ENCODE results near the gene SMTNL2. TPM values are rescaled to one million over a fixed set of nuclear protein-coding genes. Genes with fewer than 3 reads are reported as not detected.
"Not testable (repeated sequence)": the region's sequence is repeated elsewhere in the genome, so short reads cannot be mapped to it uniquely, and the experiment has no call there.

The SMTNL2 gene
- total RNA-seq, 1 experiment from 2014 or later: 0.32 TPM

- in situ Hi-C loops (cut with HindIII; ENCODE audit: low pct_unique_long_range_greater_than_20kb, low sequenced_read_pairs): no loop called here
- no peak for DNase-seq (ENCODE audit: low read depth, low spot score)
Observed at GRCh38 chr17:4590981-4591453, 6.7 kb downstream of the SMTNL2 start.

GRCh38 chr17:4591529-4591928 lies 7.2 kb downstream of the SMTNL2 start:
- in situ Hi-C loops (cut with HindIII; ENCODE audit: low pct_unique_long_range_greater_than_20kb, low sequenced_read_pairs): no loop called here

GRCh38 chr17:4592240-4593005 lies 8.1 kb downstream of the SMTNL2 start:
- no peak for DNase-seq (ENCODE audit: low read depth, low spot score)
- in situ Hi-C loops (cut with HindIII; ENCODE audit: low pct_unique_long_range_greater_than_20kb, low sequenced_read_pairs): no loop called here

More at GRCh38 chr17:4591529-4591928, 7.2 kb downstream of the SMTNL2 start:
- DNase-seq (ENCODE audit: low read depth, low spot score): peak; percentile 22

GRCh38 chr17:4593021-4593421 lies 8.7 kb downstream of the SMTNL2 start:
- in situ Hi-C loops (cut with HindIII; ENCODE audit: low pct_unique_long_range_greater_than_20kb, low sequenced_read_pairs): no loop called here
- DNase-seq (ENCODE audit: low read depth, low spot score): no peak

GRCh38 chr17:4594406-4594805 lies 10.1 kb downstream of the SMTNL2 start:
- DNase-seq (ENCODE audit: low read depth, low spot score): no peak

GRCh38 chr17:4594931-4595684 lies 10.8 kb downstream of the SMTNL2 start:
- DNase-seq (ENCODE audit: low read depth, low spot score): no peak
- in situ Hi-C loops (cut with HindIII; ENCODE audit: low pct_unique_long_range_greater_than_20kb, low sequenced_read_pairs): no loop called here

More at GRCh38 chr17:4594406-4594805, 10.1 kb downstream of the SMTNL2 start:
- in situ Hi-C loops (cut with HindIII; ENCODE audit: low pct_unique_long_range_greater_than_20kb, low sequenced_read_pairs): no loop called here

GRCh38 chr17:4595685-4596342 lies 11.5 kb downstream of the SMTNL2 start:
- in situ Hi-C loops (cut with HindIII; ENCODE audit: low pct_unique_long_range_greater_than_20kb, low sequenced_read_pairs): not testable (repeated sequence)

GRCh38 chr17:4596636-4597380 lies 12.5 kb downstream of the SMTNL2 start:
- DNase-seq (ENCODE audit: low read depth, low spot score): no peak
- in situ Hi-C loops (cut with HindIII; ENCODE audit: low pct_unique_long_range_greater_than_20kb, low sequenced_read_pairs): no loop called here

More at GRCh38 chr17:4595685-4596342, 11.5 kb downstream of the SMTNL2 start:
- DNase-seq (ENCODE audit: low read depth, low spot score): not testable (repeated sequence)

GRCh38 chr17:4597975-4598374 lies 13.6 kb downstream of the SMTNL2 start:
- DNase-seq (ENCODE audit: low read depth, low spot score): no peak
- in situ Hi-C loops (cut with HindIII; ENCODE audit: low pct_unique_long_range_greater_than_20kb, low sequenced_read_pairs): no loop called here

- in situ Hi-C loops (cut with HindIII; ENCODE audit: low pct_unique_long_range_greater_than_20kb, low sequenced_read_pairs): no loop called here
- DNase-seq (ENCODE audit: low read depth, low spot score): no peak
Observed at GRCh38 chr17:4598776-4599504, 14.6 kb downstream of the SMTNL2 start.

GRCh38 chr17:4599505-4600281 lies 15.4 kb downstream of the SMTNL2 start:
- in situ Hi-C loops (cut with HindIII; ENCODE audit: low pct_unique_long_range_greater_than_20kb, low sequenced_read_pairs): no loop called here
- DNase-seq (ENCODE audit: low read depth, low spot score): no peak

- in situ Hi-C loops (cut with HindIII; ENCODE audit: low pct_unique_long_range_greater_than_20kb, low sequenced_read_pairs): no loop called here
- DNase-seq (ENCODE audit: low read depth, low spot score): no peak
Observed at GRCh38 chr17:4600563-4600962, 16.2 kb downstream of the SMTNL2 start.

GRCh38 chr17:4601326-4601725 lies 17.0 kb downstream of the SMTNL2 start:
- DNase-seq (ENCODE audit: low read depth, low spot score): no peak
- in situ Hi-C loops (cut with HindIII; ENCODE audit: low pct_unique_long_range_greater_than_20kb, low sequenced_read_pairs): no loop called here

- no peak for DNase-seq (ENCODE audit: low read depth, low spot score)
- in situ Hi-C loops (cut with HindIII; ENCODE audit: low pct_unique_long_range_greater_than_20kb, low sequenced_read_pairs): no loop called here
Observed at GRCh38 chr17:4602041-4602440, 17.7 kb downstream of the SMTNL2 start.

- DNase-seq (ENCODE audit: low read depth, low spot score): peak; percentile 57
- in situ Hi-C loops (cut with HindIII; ENCODE audit: low pct_unique_long_range_greater_than_20kb, low sequenced_read_pairs): no loop called here
Observed at GRCh38 chr17:4604111-4604644, 19.8 kb downstream of the SMTNL2 start.

GRCh38 chr17:4604736-4605135 lies 20.4 kb downstream of the SMTNL2 start:
- in situ Hi-C loops (cut with HindIII; ENCODE audit: low pct_unique_long_range_greater_than_20kb, low sequenced_read_pairs); DNase-seq (ENCODE audit: low read depth, low spot score): not testable (repeated sequence)

Data from SK-MEL-5 (cell line).